Testis (tissue), 2 donors: Measurements from ENCODE around the gene MRPS34.

Source experiments
- CTCF ChIP-seq, 3 experiments: fragments of 450-650 bp in 2 of 3; fragments of 200-600 bp in 1 of 3; sonication (generic) in 1 of 3; IDR thresholded peaks; one replicate each; pipeline ENCODE4 v1.5.1; 2016 to 2019; ENCODE audit warnings: antibody characterized with exemption in 3 of 3, mild to moderate bottlenecking in 2 of 3, moderate library complexity in 1 of 3
- POLR2A ChIP-seq: fragments of 450-650 bp; IDR thresholded peaks from one replicate; pipeline ENCODE4 v1.6.1; 2017; ENCODE audit warnings: antibody characterized with exemption, mild to moderate bottlenecking, moderate library complexity

GRCh38 chr16:1729026-1729425 is 43.9 kb downstream of the MRPS34 start:
- TF ChIP-seq CTCF (IDR thresholded peaks at IDR 0.05) (no peak), POLR2A (no peak)
